HUES64 (cell line): ENCODE measurements around the gene TRAIP.
"Not testable (repeated sequence)": the region's sequence is repeated elsewhere in the genome, so short reads cannot be mapped to it uniquely, and the experiment has no call there.

Source experiments
- H3K27ac ChIP-seq: 2 replicates; pipeline ENCODE4 v1.7.0; 2013; ENCODE audit warnings: low read depth, low read length, inconsistent platforms
- H3K27me3 ChIP-seq: 2 replicates; pipeline ENCODE4 v1.6.1; 2013; ENCODE audit warnings: mild to moderate bottlenecking, low read length; ENCODE audit not compliant: insufficient read depth
- H3K36me3 ChIP-seq: 2 replicates; pipeline ENCODE4 v1.6.1; 2013; ENCODE audit warnings: mild to moderate bottlenecking, low read length; ENCODE audit not compliant: insufficient read depth
- H3K4me1 ChIP-seq: 2 replicates; pipeline ENCODE4 v1.6.1; 2013; ENCODE audit warnings: mild to moderate bottlenecking, low read length, moderate library complexity; ENCODE audit not compliant: insufficient read depth
- H3K4me3 ChIP-seq: 2 replicates; pipeline ENCODE4 v1.5.1; 2013; ENCODE audit warnings: mild to moderate bottlenecking, low read length, moderate library complexity
- H3K9ac ChIP-seq: 2 replicates; pipeline ENCODE4 v1.6.1; 2013; ENCODE audit warnings: mild to moderate bottlenecking, low read depth, low read length
- H3K9me3 ChIP-seq: 2 replicates; pipeline ENCODE4 v1.6.1; 2013; ENCODE audit warnings: low read depth, low read length; ENCODE audit not compliant: insufficient read depth
- WGBS: fragments of 150-250, 120-280 bp; methylation state at CpG from one replicate; pipeline ENCODE4 v1.1.7; 2013; ENCODE audit warnings: missing lambda C conversion rate; 5-methylcytosine and 5-hydroxymethylcytosine counted together

TRAIP gene

GRCh38 chr3:49787182-49787464, 69.2 kb downstream of the TRAIP start:
- peaks cover 4% of the 10 kb centered on the region; the same call in 1 of the 2 replicates for H3K36me3 ChIP-seq
- H3K4me1 ChIP-seq = peaks cover 12% of the 10 kb centered on the region; the same call in 1 of the 2 replicates
- no peak overlapping the region for H3K27ac ChIP-seq
- H3K9me3 ChIP-seq = no peaks in the 10 kb centered on the region
- 91% methylated on average over 3 of the region's 3 CpGs for WGBS
- no peak overlapping the region for H3K9ac ChIP-seq
- no peaks in the 10 kb centered on the region for H3K27me3 ChIP-seq
- H3K4me3 ChIP-seq = peak overlapping the region; percentile 90; the same call in 1 of the 2 replicates

- Histone ChIP-seq H3K4me3 (peak within 1 kb of the TSS; percentile 90), H3K27ac (peak within 1 kb of the TSS; percentile 82), H3K9ac (peak within 1 kb of the TSS; percentile 67), H3K4me1 (peaks cover 12% of the 10 kb centered on the region; the same call in 1 of the 2 replicates), H3K27me3 (no peaks in the 10 kb centered on the region), H3K36me3 (peaks cover 9% of the 10 kb centered on the region), H3K9me3 (no peaks in the 10 kb centered on the region)
- 9% methylated on average over 55 of the region's 55 CpGs for WGBS
Measured at GRCh38 chr3:49786357-49787181, 69.8 kb downstream of the TRAIP start, which contains the start of gene IP6K1. IP6K1 (minus strand) TSS chr3:49786542; CDS start chr3:49748040, 38,502 bp downstream.

DNA sequence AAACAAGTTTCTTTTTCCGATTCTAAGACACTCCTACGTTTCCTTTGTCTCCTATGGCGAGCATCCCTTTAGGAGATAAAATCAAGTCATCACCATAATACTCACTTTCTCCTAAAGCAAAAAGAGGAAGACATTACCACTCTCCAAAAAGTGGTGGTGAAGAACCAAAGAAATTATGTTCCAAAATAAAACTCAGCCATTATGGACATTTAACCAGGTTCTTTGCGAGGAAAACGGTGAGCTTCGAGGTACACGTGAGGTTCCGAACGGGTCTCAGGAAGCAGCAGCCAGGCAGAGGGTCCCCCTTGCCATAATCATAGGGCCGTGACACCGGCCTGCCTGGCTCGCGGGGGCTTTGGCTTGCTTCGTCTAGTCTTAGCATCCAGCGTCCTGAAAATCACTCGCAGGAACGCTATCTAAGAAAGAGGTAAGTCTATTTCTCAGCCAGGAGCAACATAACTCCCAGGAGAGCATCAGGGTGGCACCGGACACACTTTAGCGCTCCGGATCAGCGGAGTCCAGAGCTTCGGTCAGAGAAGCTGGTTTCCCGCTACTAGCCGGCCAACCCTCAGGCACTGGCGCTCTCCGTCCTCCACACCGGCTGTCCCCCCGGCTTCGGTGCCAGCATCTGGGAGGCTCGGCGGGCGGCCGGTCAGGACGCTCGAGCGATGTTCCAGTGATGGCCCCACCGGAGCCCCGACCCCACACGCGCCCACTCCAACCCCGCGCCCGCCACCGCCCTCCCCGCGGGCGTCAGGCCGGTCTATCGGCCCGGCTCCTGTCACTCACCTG, 70.6 kb downstream of the TRAIP start:
- Histone ChIP-seq H3K36me3 (peaks cover 15% of the 10 kb centered on the region), H3K27me3 (no peaks in the 10 kb centered on the region), H3K4me3 (peak overlapping the region; percentile 90), H3K9ac (peak overlapping the region; percentile 63), H3K9me3 (no peaks in the 10 kb centered on the region), H3K27ac (peak overlapping the region; percentile 79), H3K4me1 (peaks cover 12% of the 10 kb centered on the region; the same call in 1 of the 2 replicates)
- WGBS = 6% methylated on average over 50 of the region's 50 CpGs

- H3K36me3 ChIP-seq = peaks cover 20% of the 10 kb centered on the region
- H3K27ac ChIP-seq, H3K27me3 ChIP-seq, H3K9ac ChIP-seq, H3K4me3 ChIP-seq, H3K9me3 ChIP-seq, H3K4me1 ChIP-seq: not testable (repeated sequence)
- 95% methylated on average over 9 of the region's 9 CpGs for WGBS
Measured at GRCh38 chr3:49782277-49782676, 74.1 kb downstream of the TRAIP start.

DNA sequence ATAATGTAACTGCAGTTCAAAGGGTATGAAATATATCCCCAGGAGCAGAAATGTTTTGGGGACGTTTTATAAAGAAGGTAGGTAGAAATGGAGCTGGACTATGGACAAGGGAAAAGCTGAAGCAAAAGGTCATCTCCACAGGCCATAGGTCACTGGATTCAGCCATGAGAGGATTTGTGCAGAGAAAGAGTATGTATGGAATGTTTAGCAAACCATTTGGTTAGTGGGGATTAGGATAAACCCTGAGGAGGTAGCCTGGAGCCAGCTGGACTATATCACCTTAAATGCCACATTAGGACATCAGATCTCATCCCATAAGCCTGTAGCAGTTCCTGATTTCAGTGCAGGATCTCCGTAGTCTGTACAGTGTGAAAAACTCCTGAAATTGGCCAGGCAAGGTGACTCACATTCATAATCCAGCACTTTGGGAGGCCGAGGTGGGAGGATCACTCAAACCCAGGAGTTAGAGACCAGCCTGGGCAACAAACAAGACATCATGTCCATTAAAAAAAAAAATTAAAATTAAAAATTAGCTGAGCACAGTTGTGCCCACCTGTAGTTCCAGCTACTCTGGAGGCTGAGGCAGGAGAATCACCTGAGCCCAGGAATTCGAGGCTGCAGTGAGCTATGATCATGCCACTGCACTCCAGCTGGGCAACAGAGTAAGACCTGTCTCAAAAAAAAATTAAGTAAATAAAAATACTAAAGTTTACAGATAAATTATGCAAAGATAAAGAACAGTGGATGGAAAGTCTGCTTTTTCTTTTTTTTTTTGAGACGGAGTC, 74.8 kb downstream of the TRAIP start:
- WGBS = 91% methylated on average over 4 of the region's 5 CpGs

GRCh38 chr3:49780975-49781365, 75.4 kb downstream of the TRAIP start:
- not testable (repeated sequence) for H3K4me1 ChIP-seq, H3K27ac ChIP-seq, H3K27me3 ChIP-seq, H3K9ac ChIP-seq, H3K9me3 ChIP-seq, H3K4me3 ChIP-seq
- peaks cover 26% of the 10 kb centered on the region for H3K36me3 ChIP-seq
- 93% methylated on average over 9 of the region's 9 CpGs for WGBS

More for the DNA sequence above, 74.8 kb downstream of the TRAIP start:
- Histone ChIP-seq H3K9me3 (no peaks in the 10 kb centered on the region), H3K4me3 (no peak overlapping the region), H3K36me3 (peaks cover 24% of the 10 kb centered on the region), H3K27me3 (no peaks in the 10 kb centered on the region), H3K9ac (no peak overlapping the region), H3K4me1 (0 out of 2 replicates have a peak, but pooled peaks cover 4% of the 10 kb centered on the region), H3K27ac (no peak overlapping the region)

DNA sequence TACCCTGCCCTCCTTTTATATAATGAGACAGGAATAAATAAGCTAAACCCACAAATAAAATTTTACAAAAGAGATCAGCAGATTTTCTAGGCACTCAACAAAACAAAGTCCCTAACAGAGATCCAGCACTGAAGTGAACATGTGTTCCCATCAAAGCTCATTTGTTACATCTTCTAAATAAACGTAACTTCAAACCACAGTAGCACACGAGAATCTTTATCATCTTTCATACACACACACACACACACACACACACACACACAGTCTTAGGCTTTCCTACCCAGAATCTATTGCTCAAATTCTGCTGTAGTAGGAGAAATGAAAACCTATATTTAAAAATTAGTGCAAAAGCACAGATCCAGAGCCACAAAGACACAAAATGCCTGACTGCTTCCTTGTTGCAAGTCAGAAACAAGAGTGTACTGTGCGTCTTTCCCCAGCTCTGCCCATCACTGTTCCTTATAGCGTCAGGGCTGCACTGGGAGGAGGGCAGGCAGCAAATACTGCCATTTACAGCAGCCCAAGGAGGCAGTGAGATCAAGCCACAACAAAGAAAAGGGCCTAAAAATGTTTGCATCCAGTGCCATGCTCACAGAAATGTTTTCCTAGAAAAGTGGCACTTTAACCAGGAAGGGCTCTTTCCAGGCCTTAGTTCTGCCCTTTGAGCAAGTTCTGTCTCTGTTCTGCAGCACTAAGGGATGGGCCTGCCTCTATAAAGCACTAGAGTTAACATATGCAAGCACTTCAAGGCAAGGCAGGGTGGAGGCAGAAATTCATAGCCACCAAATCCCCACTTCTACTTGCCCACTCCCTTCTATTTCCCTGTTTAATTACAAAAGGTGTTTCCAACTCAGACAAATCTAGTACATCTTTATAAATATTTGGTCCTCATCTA, 76.0 kb downstream of the TRAIP start:
- H3K4me3 ChIP-seq = no peak overlapping the region
- peaks cover 28% of the 10 kb centered on the region for H3K36me3 ChIP-seq
- 0 out of 2 replicates have a peak, but pooled peaks cover under 1% of the 10 kb centered on the region for H3K4me1 ChIP-seq
- no peaks in the 10 kb centered on the region for H3K9me3 ChIP-seq
- peak overlapping the region; percentile 3; the same call in 1 of the 2 replicates for H3K9ac ChIP-seq
- no peak overlapping the region for H3K27ac ChIP-seq
- no peaks in the 10 kb centered on the region for H3K27me3 ChIP-seq
- WGBS = 94% methylated on average over 4 of the region's 4 CpGs

DNA sequence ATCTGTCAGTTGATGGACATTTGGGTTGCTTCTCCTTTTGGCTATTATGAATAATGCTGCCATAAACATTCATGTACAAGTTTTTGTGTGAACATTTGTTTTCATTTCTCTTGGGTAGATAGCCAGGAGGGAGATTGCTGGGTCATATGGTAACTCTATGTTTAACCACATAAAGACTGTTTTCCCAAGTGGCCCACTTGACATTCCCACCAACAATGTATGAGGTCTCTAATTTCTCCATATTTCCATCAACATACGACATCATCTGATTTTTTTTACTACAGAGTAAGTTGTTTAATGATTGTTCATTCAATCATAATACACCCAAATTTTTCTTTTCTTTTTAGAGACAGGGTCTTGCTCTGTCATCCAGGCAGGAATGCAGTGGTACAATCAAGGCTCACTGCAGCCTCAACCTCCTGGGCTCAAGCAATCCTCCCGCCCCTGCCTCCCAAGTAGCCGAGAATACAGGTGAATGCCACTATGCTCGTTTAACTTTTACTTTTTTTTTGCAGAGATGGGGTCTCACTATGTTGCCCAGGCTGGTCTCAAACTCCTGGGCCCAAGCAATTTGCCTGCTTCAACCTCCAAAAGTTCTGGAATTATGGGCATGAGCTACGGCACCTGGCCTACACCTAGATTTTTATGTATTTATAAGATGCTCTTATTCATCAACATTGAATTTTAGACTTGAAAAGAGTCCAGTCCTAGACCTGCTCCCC, 76.8 kb downstream of the TRAIP start:
- Histone ChIP-seq H3K27me3 (no peaks in the 10 kb centered on the region), H3K4me3 (no peak overlapping the region), H3K9ac (no peak overlapping the region), H3K27ac (no peak overlapping the region), H3K4me1 (no peaks in the 10 kb centered on the region), H3K36me3 (peaks cover 30% of the 10 kb centered on the region), H3K9me3 (no peaks in the 10 kb centered on the region)
- WGBS = 94% methylated on average over 5 of the region's 5 CpGs
